H9 (cell line): ENCODE measurements around the gene ZNF618. TPM values are rescaled to one million over a fixed set of nuclear protein-coding genes. Genes with fewer than 3 reads are reported as not detected.

Experiments used
- DNase-seq: peaks from one replicate; pipeline ENCODE4 v3.0.0-alpha.2; 2017
- H2AFZ ChIP-seq: one replicate; pipeline ENCODE4 v1.6.1; 2013; ENCODE audit warnings: mild to moderate bottlenecking, low read length, control low read depth, moderate library complexity
- H2AK5ac ChIP-seq: 2 replicates; pipeline ENCODE4 v1.6.1; 2013; ENCODE audit warnings: low read length, control low read depth, mixed read lengths; ENCODE audit not compliant: insufficient read length
- H2BK120ac ChIP-seq: one replicate; pipeline ENCODE4 v1.6.1; 2013; ENCODE audit warnings: low read depth, mild to moderate bottlenecking, low read length, control low read depth, inconsistent platforms; ENCODE audit not compliant: poor library complexity, severe bottlenecking
- H2BK12ac ChIP-seq: 2 replicates; pipeline ENCODE4 v1.6.1; 2013; ENCODE audit warnings: low read length, control low read depth, mixed read lengths, low read depth; ENCODE audit not compliant: insufficient read length
- H2BK15ac ChIP-seq: 2 replicates; pipeline ENCODE4 v1.6.1; 2013; ENCODE audit warnings: low read depth, low read length, control low read depth
- H2BK20ac ChIP-seq: one replicate; pipeline ENCODE4 v1.6.1; 2013; ENCODE audit warnings: low read depth, mild to moderate bottlenecking, low read length, control low read depth, inconsistent platforms; ENCODE audit not compliant: poor library complexity, severe bottlenecking
- H2BK5ac ChIP-seq: 2 replicates; pipeline ENCODE4 v1.6.1; 2013; ENCODE audit warnings: low read length, control low read depth, mixed read lengths; ENCODE audit not compliant: insufficient read length
- H3K14ac ChIP-seq: 2 replicates; pipeline ENCODE4 v1.6.1; 2013; ENCODE audit warnings: low read length, control low read depth; ENCODE audit not compliant: insufficient read depth
- H3K18ac ChIP-seq: 2 replicates; pipeline ENCODE4 v1.6.1; 2013; ENCODE audit warnings: low read depth, mild to moderate bottlenecking, mixed read lengths, low read length, control low read depth; ENCODE audit not compliant: insufficient read length
- H3K23ac ChIP-seq: 2 replicates; pipeline ENCODE4 v1.6.1; 2013; ENCODE audit warnings: low read length, control low read depth, mixed read lengths, low read depth; ENCODE audit not compliant: insufficient read length
- H3K23me2 ChIP-seq: 2 replicates; pipeline ENCODE4 v1.6.1; 2013; ENCODE audit warnings: low read depth, mild to moderate bottlenecking, mixed read lengths, low read length, control low read depth; ENCODE audit not compliant: insufficient read length, poor library complexity, severe bottlenecking
- H3K27ac ChIP-seq: 2 replicates; pipeline ENCODE4 v1.5.1; 2013; ENCODE audit warnings: low read length, control low read depth, mixed read lengths, low read depth; ENCODE audit not compliant: insufficient read length
- H3K27me3 ChIP-seq: 2 replicates; pipeline ENCODE4 v1.6.1; 2013; ENCODE audit warnings: low read length, control low read depth, inconsistent platforms; ENCODE audit not compliant: insufficient read depth
- H3K4ac ChIP-seq: 2 replicates; pipeline ENCODE4 v1.6.1; 2013; ENCODE audit warnings: low read depth, mild to moderate bottlenecking, control low read depth, inconsistent platforms, low read length, moderate library complexity
- H3K4me1 ChIP-seq: 2 replicates; pipeline ENCODE4 v1.6.1; 2013; ENCODE audit warnings: low read length, control low read depth, inconsistent platforms; ENCODE audit not compliant: insufficient read depth
- H3K4me2 ChIP-seq: 2 replicates; pipeline ENCODE4 v1.6.1; 2013; ENCODE audit warnings: low read length, control low read depth, mixed read lengths; ENCODE audit not compliant: insufficient read length, insufficient read depth
- H3K56ac ChIP-seq: 2 replicates; pipeline ENCODE4 v1.6.1; 2013; ENCODE audit warnings: low read depth, mild to moderate bottlenecking, mixed read lengths, low read length, control low read depth; ENCODE audit not compliant: insufficient read length
- H3K79me1 ChIP-seq: 2 replicates; pipeline ENCODE4 v1.6.1; 2013; ENCODE audit warnings: low read depth, mild to moderate bottlenecking, moderate library complexity, low read length, control low read depth, inconsistent platforms; ENCODE audit not compliant: insufficient read depth, poor library complexity, severe bottlenecking
- H3K79me2 ChIP-seq: 2 replicates; pipeline ENCODE4 v1.6.1; 2013; ENCODE audit warnings: low read length, control low read depth, inconsistent platforms; ENCODE audit not compliant: insufficient read depth
- H3K9ac ChIP-seq: 2 replicates; pipeline ENCODE4 v1.6.1; 2013; ENCODE audit warnings: low read length, control low read depth, mixed read lengths; ENCODE audit not compliant: insufficient read length; ENCODE audit errors: extremely low read depth
- H3K9me3 ChIP-seq: one replicate; pipeline ENCODE4 v1.6.1; 2013; ENCODE audit warnings: low read depth, low read length, inconsistent platforms; ENCODE audit not compliant: control insufficient read depth
- H3T11ph ChIP-seq: one replicate; pipeline ENCODE4 v1.6.1; 2013; ENCODE audit warnings: mild to moderate bottlenecking, low read length, control low read depth, inconsistent platforms
- H4K20me1 ChIP-seq: one replicate; pipeline ENCODE4 v1.6.1; 2013; ENCODE audit not compliant: control insufficient read depth, insufficient read length, insufficient read depth
- H4K5ac ChIP-seq: 2 replicates; pipeline ENCODE4 v1.6.1; 2013; ENCODE audit warnings: low read depth, mild to moderate bottlenecking, mixed read lengths, low read length, control low read depth; ENCODE audit not compliant: insufficient read length
- H4K8ac ChIP-seq: replicated peaks from 2 replicates; pipeline ENCODE4 v1.6.1; 2013; ENCODE audit warnings: low read length, control low read depth, mixed read lengths, low read depth; ENCODE audit not compliant: insufficient read length
- H4K91ac ChIP-seq: 2 replicates; pipeline ENCODE4 v1.6.1; 2013; ENCODE audit warnings: low read depth, mild to moderate bottlenecking, moderate library complexity, mixed read lengths, low read length, control low read depth; ENCODE audit not compliant: insufficient read length
- H3K27ac Mint-ChIP-seq, 3 experiments: 2 replicates in 2 of 3; 3 replicates in 1 of 3; pipeline ENCODE4 v1.8.0; 2020 to 2021; ENCODE audit warnings: mixed read lengths in 3 of 3, mild to moderate bottlenecking in 1 of 3, moderate library complexity in 1 of 3
- H3K27me3 Mint-ChIP-seq: 2 replicates; pipeline ENCODE4 v1.8.0; 2021; ENCODE audit warnings: low read depth, mild to moderate bottlenecking, moderate library complexity, mixed read lengths
- H3K36me3 Mint-ChIP-seq, 3 experiments: 2 replicates in 2 of 3; 3 replicates in 1 of 3; pipeline ENCODE4 v1.8.0; 2020 to 2021; ENCODE audit warnings: low read depth in 3 of 3, mixed read lengths in 3 of 3; ENCODE audit not compliant: insufficient read depth in 1 of 3
- H3K4me1 Mint-ChIP-seq, 2 experiments: 2 replicates each; pipeline ENCODE4 v1.8.0; 2020; ENCODE audit warnings: mixed read lengths in 2 of 2
- H3K4me3 Mint-ChIP-seq, 2 experiments: 2 replicates in 1 of 2; 3 replicates in 1 of 2; pipeline ENCODE4 v1.8.0; 2020 to 2021; ENCODE audit warnings: mild to moderate bottlenecking in 2 of 2, mixed read lengths in 2 of 2, moderate library complexity in 1 of 2
- H3K9me3 Mint-ChIP-seq, 2 experiments: 2 replicates in 1 of 2; 3 replicates in 1 of 2; pipeline ENCODE4 v1.8.0; 2020; ENCODE audit warnings: mild to moderate bottlenecking in 2 of 2, mixed read lengths in 2 of 2, moderate library complexity in 1 of 2
- WGBS: extraction: QIAGEN DNeasy Blood & Tissue Kit; methylation state at CpG from one replicate; pipeline ENCODE4 v1.1.7; 2013; ENCODE audit warnings: missing lambda C conversion rate, low lambda C conversion rate, mixed read lengths; ENCODE audit not compliant: insufficient read length; ENCODE audit errors: extremely low coverage; 5-methylcytosine and 5-hydroxymethylcytosine counted together
- total RNA-seq: library from RNA; stranded (reverse); gene quantifications from 2 replicates; pipeline ENCODE4 v1.2.1, GENCODE V29; 2021
- TF ChIP-seq, protein P1 (sequence below): fragments of 200-600 bp; sonication (generic); conservative IDR thresholded peaks from 3 replicates; pipeline ENCODE4 v1.8.0; 2021; ENCODE audit warnings: antibody characterized with exemption, mild to moderate bottlenecking

ZNF618 gene
- total RNA-seq, 1 experiment from 2014 or later = 13.6 TPM

DNA sequence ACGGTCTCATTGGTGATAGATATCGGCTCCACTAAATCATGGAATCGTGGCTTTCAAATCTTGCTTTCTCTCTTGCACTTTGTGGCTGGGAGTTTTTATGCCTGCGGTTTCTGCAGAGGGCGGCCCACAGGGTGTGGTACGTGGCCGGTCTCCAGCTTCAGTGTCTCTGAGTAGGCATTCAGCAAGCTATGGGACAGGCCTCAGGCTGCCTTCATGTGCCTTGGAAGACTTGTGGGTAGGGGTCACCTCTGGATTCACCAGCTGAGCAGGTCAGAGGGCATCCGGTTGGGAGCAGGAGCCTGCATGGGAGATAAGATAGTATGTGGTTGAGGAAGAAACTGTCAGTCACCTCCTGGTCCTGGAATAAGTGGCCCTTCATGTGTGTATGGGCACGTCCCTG, 154.3 kb downstream of the ZNF618 start:
- H2BK5ac ChIP-seq = no peak overlapping the region
- H2BK20ac ChIP-seq = no peak overlapping the region
- H2BK15ac ChIP-seq = no peak overlapping the region
- no peak overlapping the region for H4K5ac ChIP-seq
- no peak overlapping the region for H2AK5ac ChIP-seq
- no peaks in the 10 kb centered on the region for H3K27me3 ChIP-seq
- WGBS = no CpG with 5 or more reads among the region's 9 CpGs
- no peak overlapping the region for H3K27ac ChIP-seq
- H3K79me2 ChIP-seq = no peaks in the 10 kb centered on the region
- no peak overlapping the region for H4K91ac ChIP-seq
- H3K14ac ChIP-seq = no peak overlapping the region
- no peak overlapping the region for H2AFZ ChIP-seq
- H3K27ac Mint-ChIP-seq = peak overlapping the region in 1 of 3 experiments; percentile 4; a peak in 1 of 7 replicates
- no peak overlapping the region for H3K4me3 Mint-ChIP-seq
- no peaks in the 10 kb centered on the region for H3K27me3 Mint-ChIP-seq
- TF ChIP-seq, protein P1, sequence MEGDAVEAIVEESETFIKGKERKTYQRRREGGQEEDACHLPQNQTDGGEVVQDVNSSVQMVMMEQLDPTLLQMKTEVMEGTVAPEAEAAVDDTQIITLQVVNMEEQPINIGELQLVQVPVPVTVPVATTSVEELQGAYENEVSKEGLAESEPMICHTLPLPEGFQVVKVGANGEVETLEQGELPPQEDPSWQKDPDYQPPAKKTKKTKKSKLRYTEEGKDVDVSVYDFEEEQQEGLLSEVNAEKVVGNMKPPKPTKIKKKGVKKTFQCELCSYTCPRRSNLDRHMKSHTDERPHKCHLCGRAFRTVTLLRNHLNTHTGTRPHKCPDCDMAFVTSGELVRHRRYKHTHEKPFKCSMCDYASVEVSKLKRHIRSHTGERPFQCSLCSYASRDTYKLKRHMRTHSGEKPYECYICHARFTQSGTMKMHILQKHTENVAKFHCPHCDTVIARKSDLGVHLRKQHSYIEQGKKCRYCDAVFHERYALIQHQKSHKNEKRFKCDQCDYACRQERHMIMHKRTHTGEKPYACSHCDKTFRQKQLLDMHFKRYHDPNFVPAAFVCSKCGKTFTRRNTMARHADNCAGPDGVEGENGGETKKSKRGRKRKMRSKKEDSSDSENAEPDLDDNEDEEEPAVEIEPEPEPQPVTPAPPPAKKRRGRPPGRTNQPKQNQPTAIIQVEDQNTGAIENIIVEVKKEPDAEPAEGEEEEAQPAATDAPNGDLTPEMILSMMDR = no peak
- peaks cover 0 to 5% of the 10 kb centered on the region in 2 experiments; a peak in 1 of 4 replicates for H3K4me1 Mint-ChIP-seq
- H3K9me3 Mint-ChIP-seq = no peaks in the 10 kb centered on the region
- no peaks in the 10 kb centered on the region for H3K4me1 ChIP-seq
- no peak overlapping the region for H3K9ac ChIP-seq
- H3K23me2 ChIP-seq = no peaks in the 10 kb centered on the region
- no peaks in the 10 kb centered on the region for H3K9me3 ChIP-seq
- H3K4ac ChIP-seq = no peak overlapping the region
- H3T11ph ChIP-seq = no peak overlapping the region
- H3K36me3 Mint-ChIP-seq = peaks cover 11 to 43% (median 20%) of the 10 kb centered on the region in 3 experiments; a peak in 6 of 7 replicates
- no peak overlapping the region for H3K4me2 ChIP-seq
- no peak overlapping the region for H3K23ac ChIP-seq
- no peaks in the 10 kb centered on the region for H4K20me1 ChIP-seq
- no peak overlapping the region for H2BK120ac ChIP-seq
- no peak overlapping the region for H3K56ac ChIP-seq
- no peak overlapping the region for H2BK12ac ChIP-seq
- H4K8ac ChIP-seq = no peak overlapping the region
- peak; percentile 15 for DNase-seq
- no peaks in the 10 kb centered on the region for H3K79me1 ChIP-seq
- no peak overlapping the region for H3K18ac ChIP-seq
